Loucy (cell line): ENCODE measurements around the gene KIF4A.

Source experiments
- CTCF ChIP-seq: fragments of 200-600 bp; sonication (generic); conservative IDR thresholded peaks from 2 replicates; pipeline ENCODE4 v1.5.1; 2014; ENCODE audit warnings: mild to moderate bottlenecking, antibody characterized with exemption, low read length
- EZH2phosphoT487 ChIP-seq: fragments of 200-600 bp; IDR thresholded peaks from 2 replicates; pipeline ENCODE4 v1.6.1; 2018; ENCODE audit warnings: antibody characterized with exemption, mild to moderate bottlenecking, moderate library complexity, borderline replicate concordance

- peak; percentile 56 for TF ChIP-seq CTCF
- TF ChIP-seq EZH2phosphoT487: no peak
These were observed 144.0 kb downstream of the KIF4A start for GRCh38 chrX:70433848-70434351.
